ENCODE results near the gene ZNF567.
"Not testable (repeated sequence)": the region's sequence is repeated elsewhere in the genome, so short reads cannot be mapped to it uniquely, and the experiment has no call there.

ZNF567 gene

GRCh38 chr19:36687214-36688056 lies at the start of gene ZNF567:
Gene ZNF567 (plus strand): TSS chr19:36687612. CDS start chr19:36694868, 7,256 bp downstream.
- DNase-seq, result peak; percentile 89

GRCh38 chr19:36638862-36639510 lies 48.4 kb upstream of the ZNF567 start:
- DNase-seq, result no peak

DNA sequence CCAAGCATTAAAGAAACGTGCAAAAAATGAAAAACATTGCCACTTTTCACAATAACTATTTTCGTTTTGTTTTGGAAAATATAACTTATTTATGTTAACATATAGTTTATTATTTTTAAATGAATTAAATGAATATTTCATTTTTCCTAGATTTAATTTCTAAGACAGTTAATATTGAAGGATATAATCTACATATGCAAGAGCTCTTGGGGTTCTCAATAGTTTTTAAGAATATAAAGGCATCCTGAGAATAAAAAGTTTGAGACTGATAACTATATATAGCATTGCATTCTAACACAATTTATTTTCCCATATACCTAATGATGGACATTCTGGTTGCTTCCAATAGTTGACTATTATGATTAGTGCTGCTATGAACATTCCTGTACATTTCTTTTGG lies 40.7 kb upstream of the ZNF567 start:
- no peak for DNase-seq

DNA sequence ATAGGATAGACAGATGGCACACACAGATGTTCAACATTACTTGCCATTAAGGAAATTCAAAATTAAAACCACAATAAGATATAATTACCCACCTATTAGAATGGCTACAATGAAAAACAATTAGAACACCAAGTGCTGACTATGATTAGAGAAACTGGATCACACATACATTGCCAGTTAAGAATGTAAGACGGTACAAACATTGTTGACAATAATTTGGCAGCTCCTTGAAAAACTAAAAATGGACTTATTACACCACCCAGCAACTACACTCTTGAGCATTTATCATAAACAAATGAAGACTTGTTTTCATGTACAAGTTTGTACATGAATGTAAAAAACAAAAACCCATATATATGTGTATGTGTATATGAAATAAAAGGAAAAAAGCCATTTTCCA lies 34.5 kb upstream of the ZNF567 start:
- DNase-seq, result no peak

- DNase-seq, result no peak
Observed at GRCh38 chr19:36665832-36666231, 21.6 kb upstream of the ZNF567 start.

DNA sequence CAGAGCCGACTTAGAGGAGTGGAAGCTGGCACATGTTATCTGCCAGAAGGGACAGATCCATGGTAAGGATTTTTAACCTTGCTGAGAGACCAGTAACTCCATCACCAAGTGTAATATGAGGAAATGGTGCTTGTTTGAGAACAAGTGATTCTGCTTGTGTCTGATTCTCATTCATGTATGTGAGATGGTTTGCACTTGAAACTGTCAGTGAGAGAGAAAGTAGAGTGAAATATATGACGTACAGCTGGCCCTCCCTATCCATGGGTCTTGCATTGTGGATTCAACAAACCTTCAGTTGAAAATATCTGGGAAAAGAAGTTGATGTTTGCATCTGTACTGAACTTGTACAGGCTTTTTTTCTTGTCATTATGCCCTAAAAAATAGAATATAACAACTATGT lies 18.8 kb upstream of the ZNF567 start:
- no peak for DNase-seq

DNA sequence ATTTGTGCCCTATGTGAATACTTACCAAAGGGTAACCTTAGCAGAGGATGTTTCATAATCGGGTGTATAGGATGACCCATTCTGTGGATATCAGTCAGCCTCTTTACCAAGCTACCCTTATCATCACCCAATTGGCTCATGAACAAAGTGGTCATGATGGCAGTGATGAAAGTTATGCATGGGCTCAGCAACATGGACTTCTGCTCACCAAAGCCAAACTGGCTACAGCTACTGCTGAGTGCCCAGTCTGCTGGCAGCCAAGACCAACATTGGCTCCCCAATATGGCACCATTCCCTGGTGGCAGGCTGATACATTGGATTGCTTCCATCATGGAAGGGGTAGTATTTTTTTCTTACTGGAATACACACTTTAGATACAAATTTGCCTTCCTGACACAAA lies 15.0 kb upstream of the ZNF567 start:
- DNase-seq, result no peak

DNA sequence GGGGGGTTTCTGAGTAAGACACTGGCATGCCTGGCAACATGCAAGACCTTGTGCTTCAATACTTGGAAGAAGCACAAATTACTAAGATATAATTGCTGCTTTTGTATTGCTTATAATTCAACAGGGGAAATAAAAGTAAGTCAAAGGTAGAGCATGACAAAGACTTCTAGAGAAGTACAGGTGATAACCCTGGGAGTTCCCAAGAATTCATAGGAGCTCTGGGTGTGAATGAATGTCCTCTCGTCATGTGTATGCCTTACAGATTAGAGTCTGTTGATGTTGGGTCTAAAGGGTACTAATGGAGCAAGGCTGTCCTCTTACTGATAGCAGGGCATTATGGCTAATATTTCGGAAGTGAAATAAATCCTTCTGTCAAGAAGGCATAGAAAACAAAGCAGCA lies 13.2 kb upstream of the ZNF567 start:
- no peak for DNase-seq

DNA sequence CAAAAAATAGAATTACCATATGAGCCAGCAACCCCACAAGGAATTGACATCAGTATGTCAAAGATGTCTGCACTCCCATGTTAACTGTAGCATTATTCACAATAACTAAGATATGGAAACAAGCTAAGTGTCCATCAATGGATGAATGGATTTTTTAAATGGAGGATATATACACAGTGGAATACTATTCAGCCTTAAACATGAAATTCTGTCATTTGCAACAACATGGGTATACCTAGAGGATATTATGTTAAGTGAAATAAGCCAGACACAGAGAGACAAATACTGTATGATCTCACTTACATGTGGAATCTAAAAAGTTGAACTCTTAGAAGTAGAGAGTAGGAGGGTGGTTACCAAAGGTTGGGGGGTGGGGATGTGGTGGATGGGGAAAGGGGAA lies 8.0 kb upstream of the ZNF567 start:
- DNase-seq, result no peak

GRCh38 chr19:36685835-36686234 lies 1.6 kb upstream of the ZNF567 start:
- no peak for DNase-seq

- no peak for DNase-seq
Observed at GRCh38 chr19:36686365-36687213, 823 bp upstream of the ZNF567 start.

- no peak for DNase-seq
Observed at GRCh38 chr19:36688058-36688457, 646 bp downstream of the ZNF567 start.

DNA sequence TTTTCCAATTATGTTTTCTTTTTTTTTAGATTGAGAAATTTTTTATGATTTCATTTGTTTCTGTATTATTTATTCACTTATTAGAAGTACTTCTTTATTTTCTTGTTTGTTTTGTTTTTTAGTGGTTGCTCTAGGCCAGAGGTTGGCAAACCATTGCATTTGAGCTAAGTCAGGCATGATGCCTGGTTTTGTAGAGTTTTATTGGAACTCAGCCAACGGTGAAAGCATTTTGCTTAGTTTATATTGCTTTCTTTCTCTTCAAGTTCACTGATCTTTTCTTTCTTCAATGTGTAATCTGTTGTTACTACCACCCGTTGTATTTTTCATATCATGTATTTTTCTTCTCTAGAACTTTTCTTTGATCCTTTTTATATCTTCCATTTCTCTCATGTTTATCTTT lies 19.7 kb downstream of the ZNF567 start:
- no peak for DNase-seq

DNA sequence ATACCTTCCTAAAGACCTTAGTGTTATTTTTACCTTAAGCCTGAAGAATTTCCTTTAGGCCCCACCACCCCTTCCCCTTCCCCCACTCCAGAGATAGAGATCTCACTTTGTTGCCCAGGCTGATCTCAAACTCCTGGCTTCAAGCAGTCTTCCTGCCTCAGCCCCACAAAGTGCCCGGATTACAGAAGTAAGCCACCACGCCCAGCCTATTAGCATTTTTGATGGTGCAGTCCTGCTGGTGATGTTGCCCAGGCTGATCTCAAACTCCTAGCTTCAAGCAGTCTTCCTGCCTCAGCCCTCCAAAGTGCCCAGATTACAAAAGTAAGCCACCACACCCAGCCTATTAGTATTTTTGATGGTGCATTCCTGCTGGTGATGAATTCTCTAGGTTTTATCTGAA lies 22.0 kb downstream of the ZNF567 start:
- DNase-seq, result no peak

GRCh38 chr19:36719687-36720556 lies 32.5 kb downstream of the ZNF567 start:
- no peak for DNase-seq

DNA sequence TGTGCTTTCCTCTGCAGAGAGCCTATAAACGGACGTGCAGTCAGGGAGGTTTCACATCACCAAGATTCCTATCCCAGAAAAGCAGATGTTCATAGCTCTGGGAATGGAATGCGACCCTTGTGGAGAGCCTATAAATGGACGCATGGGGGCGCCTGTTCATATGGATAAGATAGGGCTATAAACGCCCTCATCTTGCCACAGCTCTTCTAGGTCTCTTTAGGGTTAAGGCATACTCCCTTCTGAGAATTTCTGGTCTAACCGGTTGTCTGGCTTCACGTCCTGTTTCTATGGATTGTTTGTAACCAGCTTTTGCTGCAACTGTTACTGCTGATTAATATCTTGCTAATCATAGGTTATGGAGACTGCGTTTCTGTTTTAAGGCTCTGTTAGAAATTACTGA lies 48.8 kb downstream of the ZNF567 start:
- not testable (repeated sequence) for DNase-seq

DNA sequence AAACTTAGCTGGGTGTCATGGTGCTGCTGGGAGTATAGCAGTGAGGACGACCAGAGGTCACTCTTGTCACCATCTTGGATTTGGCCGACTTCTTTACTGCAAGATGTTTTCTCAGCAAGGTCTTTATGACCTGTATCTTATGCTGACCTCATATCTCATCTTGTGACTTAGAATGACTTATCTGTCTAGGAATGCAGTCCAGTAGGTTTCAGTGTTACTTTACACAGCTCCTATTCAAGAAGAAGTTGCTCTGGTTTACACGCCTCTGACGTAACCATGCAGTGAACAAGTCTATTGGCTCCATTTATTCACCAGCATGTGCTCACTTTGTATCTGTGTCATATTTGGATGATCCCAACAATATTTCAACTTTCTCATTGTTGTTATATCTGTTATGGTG lies 58.5 kb downstream of the ZNF567 start:
- DNase-seq, result no peak

GRCh38 chr19:36747750-36748149 lies 60.3 kb downstream of the ZNF567 start:
- DNase-seq, result no peak

GRCh38 chr19:36748431-36749275 lies 61.2 kb downstream of the ZNF567 start:
- no peak for DNase-seq

- not testable (repeated sequence) for DNase-seq
Observed at GRCh38 chr19:36749613-36750012, 62.2 kb downstream of the ZNF567 start.

GRCh38 chr19:36750066-36750691 lies 62.8 kb downstream of the ZNF567 start:
- no peak for DNase-seq

Data from SHP77 treated with DMSO at 0.1 percent for 48 hours (cell line).